ENCODE results near the gene CREB3L2. TPM values are rescaled to one million over a fixed set of nuclear protein-coding genes. Genes with fewer than 3 reads are reported as not detected.

Gene CREB3L2
- total RNA-seq, 1 experiment from 2014 or later: 18.1 TPM

DNA sequence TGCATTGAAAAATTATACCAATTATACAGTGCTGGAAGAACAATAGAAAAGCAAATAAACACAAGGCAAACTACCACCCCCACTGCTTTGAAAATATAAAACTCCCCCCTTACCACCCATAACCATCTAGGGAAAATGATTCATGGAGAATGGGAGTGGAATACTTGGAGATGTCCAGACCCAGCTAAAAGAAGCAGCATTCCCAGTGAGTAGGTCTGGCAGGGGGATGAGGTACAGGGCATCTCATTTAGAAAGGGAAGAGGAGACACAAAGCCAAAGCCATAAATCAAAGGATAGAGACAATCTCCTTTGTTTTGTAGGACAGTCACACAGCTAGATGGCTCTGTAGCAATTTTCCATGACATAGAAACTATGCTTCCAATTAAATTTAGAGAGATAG, 119.1 kb downstream of the CREB3L2 start:
- ATAC-seq (peak; percentile 23), DNase-seq (peak; percentile 5)
- no peaks in the 10 kb centered on the region for H3K27me3 ChIP-seq (ENCODE audit: low read length)
- H3K4me2 ChIP-seq (ENCODE audit: low read length): peak overlapping the region; percentile 78
- H3K36me3 ChIP-seq (ENCODE audit: low read depth, low read length): peaks cover 6% of the 10 kb centered on the region; the same call in 1 of the 2 replicates
- intact Hi-C loops (cut with micrococcal nuclease): loop anchor here (5.0 kb wide), 1 partner anchor 226 kb away; no protein-coding TSS in a partner anchor
- CTCF ChIA-PET: no interaction called here
- H3K9me2 ChIP-seq (replicated peaks; ENCODE audit: low read length): no peaks in the 10 kb centered on the region
- no peaks in the 10 kb centered on the region for H3K79me2 ChIP-seq (ENCODE audit: low read length)
- TF ChIP-seq, protein P1, sequence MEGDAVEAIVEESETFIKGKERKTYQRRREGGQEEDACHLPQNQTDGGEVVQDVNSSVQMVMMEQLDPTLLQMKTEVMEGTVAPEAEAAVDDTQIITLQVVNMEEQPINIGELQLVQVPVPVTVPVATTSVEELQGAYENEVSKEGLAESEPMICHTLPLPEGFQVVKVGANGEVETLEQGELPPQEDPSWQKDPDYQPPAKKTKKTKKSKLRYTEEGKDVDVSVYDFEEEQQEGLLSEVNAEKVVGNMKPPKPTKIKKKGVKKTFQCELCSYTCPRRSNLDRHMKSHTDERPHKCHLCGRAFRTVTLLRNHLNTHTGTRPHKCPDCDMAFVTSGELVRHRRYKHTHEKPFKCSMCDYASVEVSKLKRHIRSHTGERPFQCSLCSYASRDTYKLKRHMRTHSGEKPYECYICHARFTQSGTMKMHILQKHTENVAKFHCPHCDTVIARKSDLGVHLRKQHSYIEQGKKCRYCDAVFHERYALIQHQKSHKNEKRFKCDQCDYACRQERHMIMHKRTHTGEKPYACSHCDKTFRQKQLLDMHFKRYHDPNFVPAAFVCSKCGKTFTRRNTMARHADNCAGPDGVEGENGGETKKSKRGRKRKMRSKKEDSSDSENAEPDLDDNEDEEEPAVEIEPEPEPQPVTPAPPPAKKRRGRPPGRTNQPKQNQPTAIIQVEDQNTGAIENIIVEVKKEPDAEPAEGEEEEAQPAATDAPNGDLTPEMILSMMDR (conservative IDR thresholded peaks at IDR 0.05; ENCODE audit: low read depth, low read length): no peak
- TF ChIP-seq EZH2phosphoT487 (IDR thresholded peaks at IDR 0.05; ENCODE audit: borderline replicate concordance, low read length): no peak
- TF ChIP-seq EZH2 (IDR thresholded peaks at IDR 0.05; ENCODE audit: low read length, unreplicated experiment): no peak
- no peak overlapping the region for H3K9ac ChIP-seq (ENCODE audit: low read length)
- H4K20me1 ChIP-seq (ENCODE audit: low read length): no peaks in the 10 kb centered on the region
- peak overlapping the region; percentile 65 for H3K27ac ChIP-seq (ENCODE audit: low read length)
- H2AFZ ChIP-seq (ENCODE audit: low read length): no peak overlapping the region
- no peaks in the 10 kb centered on the region for H3F3A ChIP-seq (ENCODE audit: low read length, unreplicated experiment)
- no peak overlapping the region; the same call in 1 of the 2 replicates for H3K4me3 ChIP-seq (ENCODE audit: low read length)
- peaks cover 15% of the 10 kb centered on the region for H3K4me1 ChIP-seq (ENCODE audit: insufficient read depth, low read length)
- no peaks in the 10 kb centered on the region for H3K9me3 ChIP-seq (ENCODE audit: low read length)
- no TSS peak for BruUV-seq (replicated peaks)
- POLR2A ChIA-PET (ENCODE audit: unreplicated experiment): no interaction called here

DNA sequence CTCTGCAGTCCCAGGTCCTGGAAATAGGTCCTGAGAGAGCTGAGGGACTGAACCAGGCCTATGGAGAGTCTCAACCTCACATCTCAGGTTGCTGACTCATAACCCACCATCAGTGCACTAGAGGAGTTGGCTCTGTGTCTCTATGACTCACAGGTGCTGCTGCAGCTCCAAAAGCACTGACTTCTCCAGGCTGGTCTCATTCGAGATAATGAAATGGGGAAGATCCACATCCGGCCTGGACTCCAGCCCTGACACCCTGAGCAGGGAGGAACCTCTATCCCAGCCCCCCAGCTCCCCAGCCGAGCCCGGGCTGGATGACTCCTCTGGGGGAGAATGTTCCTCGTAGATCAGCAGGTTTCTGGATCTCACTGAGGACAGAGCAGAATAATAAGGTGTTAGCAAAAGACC, 119.6 kb downstream of the CREB3L2 start:
- no peak overlapping the region for H3K9ac ChIP-seq (ENCODE audit: low read length)
- H2AFZ ChIP-seq (ENCODE audit: low read length): peak overlapping the region; percentile 33; the same call in 1 of the 2 replicates

More for the DNA sequence above, 119.6 kb downstream of the CREB3L2 start:
- Histone ChIP-seq H3K4me3 (ENCODE audit: low read length) (peak overlapping the region; percentile 14; the same call in 1 of the 2 replicates), H3K4me2 (ENCODE audit: low read length) (peak overlapping the region; percentile 78), H3K36me3 (ENCODE audit: low read depth, low read length) (peaks cover 6% of the 10 kb centered on the region; the same call in 1 of the 2 replicates), H3K9me3 (ENCODE audit: low read length) (no peaks in the 10 kb centered on the region), H3K79me2 (ENCODE audit: low read length) (no peaks in the 10 kb centered on the region), H3F3A (ENCODE audit: low read length, unreplicated experiment) (no peaks in the 10 kb centered on the region), H3K4me1 (ENCODE audit: insufficient read depth, low read length) (peaks cover 15% of the 10 kb centered on the region), H4K20me1 (ENCODE audit: low read length) (no peaks in the 10 kb centered on the region), H3K9me2 (replicated peaks; ENCODE audit: low read length) (no peaks in the 10 kb centered on the region), H3K27me3 (ENCODE audit: low read length) (no peaks in the 10 kb centered on the region), H3K27ac (ENCODE audit: low read length) (peak overlapping the region; percentile 70)
- POLR2A ChIA-PET (ENCODE audit: unreplicated experiment): no interaction called here
- BruUV-seq (replicated peaks): no TSS peak
- intact Hi-C loops (cut with micrococcal nuclease): loop anchor here (5.0 kb wide), 1 partner anchor 225 kb away; no protein-coding TSS in a partner anchor
- ATAC-seq: peak; percentile 97
- TF ChIP-seq, protein P1 (conservative IDR thresholded peaks at IDR 0.05; ENCODE audit: low read depth, low read length): no peak
- TF ChIP-seq EZH2 (IDR thresholded peaks at IDR 0.05; ENCODE audit: low read length, unreplicated experiment): no peak
- no peak for TF ChIP-seq EZH2phosphoT487 (IDR thresholded peaks at IDR 0.05; ENCODE audit: borderline replicate concordance, low read length)
- CTCF ChIA-PET: interaction anchor here (0.6 kb wide), 1 partner anchor 1845 kb away, joined by 4 read pairs; no protein-coding TSS in a partner anchor
- DNase-seq: peak; percentile 94

All from PC-3 (cell line).